ENCODE measurements around the gene SLC18A3.

DNA sequence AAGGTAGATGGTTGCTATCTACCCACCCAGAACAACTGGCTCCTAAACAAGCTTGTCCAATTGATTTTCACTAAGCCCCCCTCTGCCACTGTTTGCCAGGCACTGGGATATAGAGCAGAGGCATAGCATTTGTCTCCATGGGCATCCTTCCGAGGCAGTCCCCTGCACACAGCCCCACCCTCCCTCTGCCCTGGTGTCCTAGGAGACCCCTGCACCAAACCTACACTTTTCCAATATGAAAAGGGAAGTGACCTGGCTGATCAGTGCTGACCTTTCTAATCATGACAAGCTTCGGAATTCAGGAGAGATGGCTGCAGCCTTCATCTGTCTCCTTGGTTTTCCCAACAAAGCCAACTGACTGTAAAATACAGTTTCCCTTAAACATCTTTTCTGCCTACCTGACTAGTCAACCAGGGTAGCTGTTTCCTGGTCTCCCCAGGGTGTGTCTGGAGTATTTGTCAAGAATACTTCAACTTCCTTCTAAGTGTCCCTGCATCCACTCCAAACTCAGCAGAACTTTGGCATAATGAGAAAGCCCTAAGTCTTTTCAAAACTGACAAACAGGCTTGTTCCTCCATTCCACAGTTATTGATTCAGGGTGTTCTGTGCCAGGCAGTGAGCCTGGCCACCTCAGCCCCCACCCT, 7.6 kb upstream of the SLC18A3 start:
- TF ChIP-seq, protein P1, sequence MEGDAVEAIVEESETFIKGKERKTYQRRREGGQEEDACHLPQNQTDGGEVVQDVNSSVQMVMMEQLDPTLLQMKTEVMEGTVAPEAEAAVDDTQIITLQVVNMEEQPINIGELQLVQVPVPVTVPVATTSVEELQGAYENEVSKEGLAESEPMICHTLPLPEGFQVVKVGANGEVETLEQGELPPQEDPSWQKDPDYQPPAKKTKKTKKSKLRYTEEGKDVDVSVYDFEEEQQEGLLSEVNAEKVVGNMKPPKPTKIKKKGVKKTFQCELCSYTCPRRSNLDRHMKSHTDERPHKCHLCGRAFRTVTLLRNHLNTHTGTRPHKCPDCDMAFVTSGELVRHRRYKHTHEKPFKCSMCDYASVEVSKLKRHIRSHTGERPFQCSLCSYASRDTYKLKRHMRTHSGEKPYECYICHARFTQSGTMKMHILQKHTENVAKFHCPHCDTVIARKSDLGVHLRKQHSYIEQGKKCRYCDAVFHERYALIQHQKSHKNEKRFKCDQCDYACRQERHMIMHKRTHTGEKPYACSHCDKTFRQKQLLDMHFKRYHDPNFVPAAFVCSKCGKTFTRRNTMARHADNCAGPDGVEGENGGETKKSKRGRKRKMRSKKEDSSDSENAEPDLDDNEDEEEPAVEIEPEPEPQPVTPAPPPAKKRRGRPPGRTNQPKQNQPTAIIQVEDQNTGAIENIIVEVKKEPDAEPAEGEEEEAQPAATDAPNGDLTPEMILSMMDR (IDR thresholded peaks at IDR 0.05) = no peak
- TF ChIP-seq POLR2A (IDR thresholded peaks at IDR 0.05) (no peak), POLR2AphosphoS5 (IDR thresholded peaks at IDR 0.05) (no peak), EP300 (IDR thresholded peaks at IDR 0.05) (no peak)

Measured in sigmoid colon (tissue), 4 donors.